Measurements from ENCODE around the gene DIPK1A. TPM values are rescaled to one million over a fixed set of nuclear protein-coding genes. Genes with fewer than 3 reads are reported as not detected.

The DIPK1A gene
- polyA plus RNA-seq, 1 donor from 2014 or later: 29.2 TPM

DNA sequence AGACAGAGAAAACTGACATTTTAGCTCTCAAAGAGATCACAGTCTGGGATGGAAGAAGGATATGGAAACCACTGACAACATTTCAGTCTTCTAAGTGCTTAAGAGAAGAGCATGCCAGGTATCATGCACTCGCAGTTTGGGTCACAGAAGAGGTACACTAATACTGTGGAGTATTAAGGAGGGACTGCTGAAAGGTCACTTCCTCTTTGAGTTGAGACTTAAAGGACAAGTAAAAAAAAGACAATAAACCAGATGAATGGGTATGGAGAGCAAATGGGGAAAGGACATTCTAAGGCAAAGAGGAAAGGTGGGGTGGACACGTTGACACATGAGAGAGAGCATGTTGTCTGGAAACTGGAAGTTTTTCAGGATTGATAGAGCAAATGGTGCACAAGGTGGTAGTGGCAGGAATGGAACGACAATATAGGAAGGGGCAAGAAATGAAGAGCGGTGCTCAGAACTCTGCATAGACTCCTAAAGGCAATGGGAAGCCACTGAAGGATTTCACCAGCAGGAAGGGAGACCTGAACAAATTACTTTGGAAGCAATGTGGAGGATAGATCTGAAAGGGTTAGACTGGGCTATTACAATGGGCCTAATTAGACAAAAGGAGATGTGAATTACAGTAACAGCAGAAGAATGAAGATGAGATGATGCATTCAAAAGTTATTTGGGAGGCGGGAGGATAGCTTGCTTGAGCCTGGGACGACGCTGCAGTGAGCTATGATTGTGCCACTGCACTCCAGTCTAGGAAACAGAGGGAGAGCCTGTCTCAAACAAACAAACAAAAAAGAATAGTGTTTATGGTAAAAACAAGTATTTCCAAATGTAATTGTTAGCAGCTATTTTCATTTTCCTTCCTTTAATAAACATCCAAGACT lies 11.1 kb downstream of the DIPK1A start:
- Mint-ChIP-seq H3K4me3 (no peak overlapping the region), H3K4me1 (peaks cover 35 to 48% (median 41%) of the 10 kb centered on the region in 3 donors), H3K27me3 (no peaks in the 10 kb centered on the region), H3K27ac (no peak overlapping the region), H3K36me3 (peaks cover 5% of the 10 kb centered on the region), H3K9me3 (peaks cover 0 to 1% (median 0%) of the 10 kb centered on the region in 3 donors)

DNA sequence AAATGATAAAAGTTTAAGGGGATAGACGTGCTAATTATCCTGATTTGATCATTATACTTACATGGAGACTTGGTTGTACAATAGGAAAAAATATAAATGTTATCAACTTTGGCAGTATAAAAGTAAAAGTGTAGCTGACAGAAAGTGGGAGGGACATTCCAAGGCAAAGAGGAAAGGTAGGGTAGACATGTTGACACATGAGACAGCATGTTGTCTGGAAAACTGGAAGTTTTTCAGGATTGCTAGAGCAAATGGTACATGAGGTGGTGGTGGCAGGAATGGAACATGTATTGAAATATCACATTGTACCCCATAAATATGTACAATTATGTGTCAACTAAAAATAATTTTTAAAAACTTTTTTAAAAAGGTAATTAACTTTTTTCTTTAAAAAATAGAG lies 13.2 kb downstream of the DIPK1A start:
- Mint-ChIP-seq H3K36me3 (peaks cover 5% of the 10 kb centered on the region), H3K9me3 (peaks cover 0 to 1% (median 0%) of the 10 kb centered on the region in 3 donors), H3K27ac (peak overlapping the region in 2 of 3 donors; percentile 5 to 11), H3K4me1 (peaks cover 40 to 49% (median 44%) of the 10 kb centered on the region in 3 donors), H3K4me3 (peak overlapping the region in 1 of 4 donors; percentile 82), H3K27me3 (no peaks in the 10 kb centered on the region)

DNA sequence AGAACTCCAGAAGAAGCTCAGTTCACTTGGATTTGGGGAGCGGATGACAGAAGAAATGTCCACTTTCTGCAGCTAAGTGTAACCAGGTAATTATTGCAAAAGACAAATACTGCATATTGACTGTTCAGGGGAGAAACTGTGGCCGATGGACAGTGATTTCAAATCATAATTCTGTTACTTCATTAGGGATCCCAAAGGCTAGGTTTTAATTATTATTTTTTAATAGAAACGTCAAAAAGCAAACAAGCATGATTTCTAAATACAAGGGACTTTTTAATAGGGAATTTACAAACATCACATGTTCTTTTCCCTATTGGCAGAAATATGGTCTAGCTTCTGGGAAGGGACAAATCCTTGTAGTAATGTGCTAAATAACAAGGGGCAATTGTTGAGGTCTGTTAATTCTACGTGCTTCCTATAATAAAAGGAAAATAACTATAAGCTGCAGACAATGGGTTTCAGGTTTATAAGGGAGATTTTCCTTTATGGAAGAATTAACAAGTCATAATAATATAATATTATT lies 15.5 kb downstream of the DIPK1A start:
- Mint-ChIP-seq H3K9me3 (peaks cover 0 to 1% (median 0%) of the 10 kb centered on the region in 3 donors), H3K36me3 (peaks cover 5% of the 10 kb centered on the region)

DNA sequence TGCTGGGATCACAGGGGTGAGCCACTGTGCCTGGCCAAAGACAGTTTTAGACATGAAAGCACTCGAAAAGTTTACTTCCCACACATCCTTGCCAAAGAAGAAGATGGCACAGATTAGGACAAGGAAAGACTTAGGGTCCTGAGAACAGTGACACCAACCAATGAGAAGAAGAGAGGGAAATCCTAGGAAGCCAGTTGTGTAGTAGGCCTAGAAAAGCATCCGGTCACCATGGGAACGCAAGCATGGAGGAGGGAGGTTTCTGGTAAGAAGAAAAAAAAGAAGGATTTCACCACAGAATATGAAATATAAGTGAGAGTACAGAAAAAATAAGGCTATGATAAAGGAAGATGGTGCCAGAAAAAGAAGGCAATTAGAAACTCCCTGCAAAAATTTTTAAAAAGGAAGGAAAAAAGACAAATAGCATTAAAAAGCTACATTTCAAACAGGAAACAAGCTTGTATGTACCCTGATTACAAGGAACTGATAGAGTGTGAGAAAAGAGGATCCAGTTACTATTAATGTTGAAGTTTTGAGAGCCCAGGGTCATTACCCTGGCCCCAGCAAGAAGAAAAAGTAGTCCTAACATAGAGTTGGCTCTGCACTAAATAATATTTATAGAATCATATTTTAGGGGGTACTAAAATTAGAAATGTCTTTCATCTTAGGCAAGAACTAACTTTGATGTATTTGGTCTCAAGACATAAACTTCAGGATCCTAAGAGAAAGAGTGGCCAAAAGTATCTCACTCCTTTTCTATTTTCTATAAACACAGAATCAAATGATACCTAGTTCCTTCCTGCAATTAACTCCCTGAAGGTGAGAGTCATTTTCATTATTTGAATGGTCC lies 16.1 kb downstream of the DIPK1A start:
- Mint-ChIP-seq H3K9me3 (peaks cover 0 to 1% (median 0%) of the 10 kb centered on the region in 3 donors), H3K27ac (peak overlapping the region; percentile 12 to 96 (median 35)), H3K4me3 (peak overlapping the region; percentile 26 to 86 (median 65)), H3K36me3 (peaks cover 5% of the 10 kb centered on the region), H3K4me1 (peaks cover 42 to 57% (median 55%) of the 10 kb centered on the region in 3 donors), H3K27me3 (no peaks in the 10 kb centered on the region)

More for the DNA sequence above, 15.5 kb downstream of the DIPK1A start:
- peak overlapping the region in 1 of 3 donors; percentile 18 for H3K27ac Mint-ChIP-seq
- no peaks in the 10 kb centered on the region for H3K27me3 Mint-ChIP-seq
- peaks cover 36 to 52% (median 50%) of the 10 kb centered on the region in 3 donors for H3K4me1 Mint-ChIP-seq
- H3K4me3 Mint-ChIP-seq: peak overlapping the region in 2 of 4 donors; percentile 80 to 86

DNA sequence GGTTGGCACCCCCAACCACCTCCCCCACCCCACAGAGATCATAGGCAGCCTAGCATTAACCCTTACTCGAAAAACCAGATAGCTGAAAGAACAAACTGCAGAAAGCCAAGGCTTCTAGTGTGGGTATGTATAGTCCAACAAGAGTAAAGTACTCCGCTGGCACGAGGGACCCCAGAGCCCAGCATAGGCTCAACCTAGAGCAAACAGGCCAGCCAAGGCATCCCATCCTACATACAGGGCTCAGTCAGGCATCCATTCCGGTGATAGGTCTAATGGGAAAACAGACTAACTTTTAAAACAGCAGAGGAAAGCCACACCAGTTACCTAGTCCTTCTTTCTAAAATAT lies 17.8 kb downstream of the DIPK1A start:
- peaks cover 5% of the 10 kb centered on the region for H3K36me3 Mint-ChIP-seq
- H3K9me3 Mint-ChIP-seq: peaks cover 0 to 1% (median 0%) of the 10 kb centered on the region in 3 donors

DNA sequence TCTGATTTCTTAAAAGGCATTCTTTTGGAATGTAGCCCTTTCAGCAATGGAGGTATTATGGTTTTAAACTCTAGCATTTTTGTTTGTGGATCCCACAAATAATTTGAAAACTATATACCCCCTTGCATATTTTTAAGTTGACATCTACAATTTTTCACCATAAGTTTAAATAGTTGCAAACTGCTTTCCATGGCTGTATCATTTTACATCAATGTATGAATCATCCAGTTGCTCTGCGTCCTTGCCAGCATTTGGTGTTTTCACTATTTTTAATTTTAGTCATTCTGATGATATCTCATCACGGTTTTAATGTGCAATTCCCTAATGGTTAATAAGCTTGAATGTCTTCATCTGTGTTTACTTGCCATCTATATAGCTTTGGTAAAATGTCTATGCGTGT lies 20.7 kb downstream of the DIPK1A start:
- peaks cover 44 to 69% (median 65%) of the 10 kb centered on the region in 3 donors for H3K4me1 Mint-ChIP-seq
- H3K9me3 Mint-ChIP-seq: no peaks in the 10 kb centered on the region
- no peaks in the 10 kb centered on the region for H3K27me3 Mint-ChIP-seq
- H3K27ac Mint-ChIP-seq: no peak overlapping the region
- H3K36me3 Mint-ChIP-seq: peaks cover 2% of the 10 kb centered on the region
- H3K4me3 Mint-ChIP-seq: no peak overlapping the region

More for the DNA sequence above, 17.8 kb downstream of the DIPK1A start:
- Mint-ChIP-seq H3K4me1 (peaks cover 45 to 65% (median 62%) of the 10 kb centered on the region in 3 donors), H3K27ac (peak overlapping the region; percentile 62 to 74 (median 65)), H3K27me3 (no peaks in the 10 kb centered on the region), H3K4me3 (peak overlapping the region in 3 of 4 donors; percentile 24 to 71 (median 62))

DNA sequence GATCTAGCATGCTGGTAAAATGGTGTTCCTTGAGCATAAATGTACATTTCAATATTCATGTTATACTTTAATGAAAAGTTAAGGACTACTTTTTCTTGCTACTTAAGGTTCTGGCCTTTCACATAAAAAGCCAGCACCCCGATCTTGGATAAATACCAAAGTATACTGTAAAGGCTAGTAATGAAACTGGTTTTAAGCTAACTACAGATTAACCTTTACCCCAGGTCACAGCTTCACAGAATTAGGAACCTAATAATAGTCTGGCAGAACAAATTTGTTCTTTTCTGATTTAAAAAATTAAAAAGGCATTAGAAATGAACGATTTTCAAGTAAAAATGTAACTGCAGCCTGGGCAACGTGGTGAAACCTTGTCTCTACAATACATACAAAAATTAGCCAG lies 23.5 kb downstream of the DIPK1A start:
- Mint-ChIP-seq H3K27me3 (no peaks in the 10 kb centered on the region), H3K4me3 (peak overlapping the region in 1 of 4 donors; percentile 54), H3K9me3 (no peaks in the 10 kb centered on the region), H3K36me3 (peaks cover under 1% of the 10 kb centered on the region), H3K27ac (no peak overlapping the region), H3K4me1 (peaks cover 45 to 65% (median 59%) of the 10 kb centered on the region in 3 donors)

DNA sequence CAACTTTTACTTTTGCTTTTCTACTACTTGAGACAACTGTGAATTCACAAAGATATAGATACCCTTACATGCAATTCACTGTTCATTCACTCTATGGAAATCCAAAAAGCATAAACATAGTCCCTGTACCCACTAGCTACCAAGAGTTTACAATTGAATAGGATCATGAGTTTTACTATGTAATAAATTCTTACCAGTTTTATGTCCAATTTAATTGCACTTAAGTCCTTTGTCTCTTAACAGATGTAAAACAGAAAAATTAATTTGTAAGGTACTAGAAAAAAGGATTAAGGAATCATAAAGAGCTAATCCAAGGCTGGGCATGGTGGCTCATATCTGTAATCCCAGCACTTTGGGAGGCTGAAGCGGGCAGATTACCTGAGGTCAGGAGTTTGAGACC lies 24.4 kb downstream of the DIPK1A start:
- no peaks in the 10 kb centered on the region for H3K9me3 Mint-ChIP-seq
- peaks cover 49 to 67% (median 60%) of the 10 kb centered on the region in 3 donors for H3K4me1 Mint-ChIP-seq
- H3K4me3 Mint-ChIP-seq: no peak overlapping the region
- H3K36me3 Mint-ChIP-seq: peaks cover 3% of the 10 kb centered on the region
- H3K27ac Mint-ChIP-seq: no peak overlapping the region
- H3K27me3 Mint-ChIP-seq: no peaks in the 10 kb centered on the region

DNA sequence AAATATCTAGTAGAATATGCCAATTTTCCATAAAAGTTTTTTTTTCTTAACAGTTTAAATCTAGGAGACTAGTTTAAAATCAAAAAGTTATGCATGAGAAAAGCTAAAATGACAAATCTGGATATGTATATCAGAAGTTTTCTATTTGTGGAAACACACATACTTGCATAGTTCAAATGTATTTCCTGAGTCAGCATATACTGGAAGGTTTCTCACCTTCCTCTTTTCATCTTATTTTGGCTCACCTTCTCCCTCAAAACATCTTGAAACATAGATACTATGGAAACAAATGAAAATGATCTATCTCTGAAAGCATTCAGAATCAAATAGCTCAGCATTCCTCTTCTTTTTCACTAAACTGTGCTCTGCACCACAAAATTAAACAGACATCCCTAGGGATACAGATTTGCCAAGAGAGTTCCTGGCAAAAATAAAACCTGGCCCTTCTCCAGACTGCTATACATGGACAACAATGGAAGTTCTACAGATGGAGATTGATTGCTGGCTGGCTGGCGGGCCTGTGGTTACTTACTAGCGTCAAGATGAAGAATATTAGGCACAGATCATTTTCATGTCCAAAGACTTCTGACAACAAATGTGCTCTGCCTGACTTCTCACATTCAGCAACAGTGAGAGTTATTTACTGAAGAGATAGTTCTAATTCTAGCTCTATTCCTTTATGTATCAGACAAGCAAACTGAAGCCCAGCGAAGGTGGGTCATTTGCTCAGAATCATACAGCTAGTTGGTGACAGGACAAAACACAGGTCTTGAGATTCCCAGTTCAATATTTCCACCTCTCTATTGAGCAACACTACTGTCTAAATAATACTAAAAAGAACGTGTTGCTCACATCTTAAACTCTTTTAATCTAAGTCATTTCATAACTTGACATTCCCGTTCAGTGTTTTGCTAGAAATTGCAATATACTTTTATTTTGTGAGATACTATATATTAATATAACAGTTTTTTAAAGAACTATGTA lies 26.6 kb downstream of the DIPK1A start:
- Mint-ChIP-seq H3K4me1 (peaks cover 58 to 70% (median 68%) of the 10 kb centered on the region in 3 donors), H3K9me3 (no peaks in the 10 kb centered on the region), H3K27me3 (no peaks in the 10 kb centered on the region), H3K27ac (peak overlapping the region in 2 of 3 donors; percentile 6 to 75), H3K36me3 (peaks cover 3% of the 10 kb centered on the region), H3K4me3 (peak overlapping the region in 2 of 4 donors; percentile 32 to 60)

DNA sequence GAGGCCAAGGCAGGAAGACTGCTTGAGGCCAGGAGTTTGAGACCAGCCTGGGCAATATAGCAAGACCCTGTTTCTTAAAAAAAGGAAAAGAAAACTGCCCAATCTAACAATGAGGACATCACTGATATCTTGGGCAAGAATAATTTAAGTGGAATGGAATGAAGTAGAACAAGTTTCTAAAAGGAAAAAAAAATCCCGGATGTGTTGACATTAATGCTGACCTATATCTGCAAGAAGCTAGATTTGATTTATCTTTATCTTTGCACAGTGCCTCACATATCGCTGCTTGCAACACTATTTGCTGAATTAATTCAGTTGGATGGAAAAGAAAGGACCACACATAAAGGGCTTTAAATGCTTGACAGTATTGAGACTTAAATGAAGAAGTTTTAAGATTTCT lies 27.8 kb downstream of the DIPK1A start:
- H3K4me3 Mint-ChIP-seq: peak overlapping the region in 2 of 4 donors; percentile 61 to 74
- H3K4me1 Mint-ChIP-seq: peaks cover 67 to 76% (median 71%) of the 10 kb centered on the region in 3 donors
- H3K27ac Mint-ChIP-seq: peak overlapping the region in 1 of 3 donors; percentile 19
- no peaks in the 10 kb centered on the region for H3K27me3 Mint-ChIP-seq
- peaks cover 8% of the 10 kb centered on the region for H3K36me3 Mint-ChIP-seq
- no peaks in the 10 kb centered on the region for H3K9me3 Mint-ChIP-seq

DNA sequence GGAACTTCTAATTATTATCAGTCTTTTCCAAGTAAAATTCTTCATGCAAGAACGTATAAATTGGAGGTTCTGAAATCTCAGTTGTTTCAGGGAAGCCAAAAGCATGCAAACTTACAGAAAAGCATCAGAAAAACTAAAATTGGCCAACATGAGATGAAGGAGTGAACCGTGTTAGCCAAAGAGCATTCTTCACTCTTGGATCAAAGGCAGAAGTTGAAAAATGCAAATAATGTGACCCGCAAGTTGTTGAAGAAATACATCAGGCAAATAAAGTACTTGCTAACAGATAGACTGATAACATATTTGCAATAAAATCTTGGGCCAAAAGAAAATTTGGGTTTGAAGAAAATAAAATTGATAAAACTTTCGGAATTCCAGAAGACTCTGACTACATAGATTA lies 29.6 kb downstream of the DIPK1A start:
- Mint-ChIP-seq H3K27me3 (no peaks in the 10 kb centered on the region), H3K27ac (no peak overlapping the region), H3K4me1 (peaks cover 76 to 84% (median 78%) of the 10 kb centered on the region in 3 donors)

DNA sequence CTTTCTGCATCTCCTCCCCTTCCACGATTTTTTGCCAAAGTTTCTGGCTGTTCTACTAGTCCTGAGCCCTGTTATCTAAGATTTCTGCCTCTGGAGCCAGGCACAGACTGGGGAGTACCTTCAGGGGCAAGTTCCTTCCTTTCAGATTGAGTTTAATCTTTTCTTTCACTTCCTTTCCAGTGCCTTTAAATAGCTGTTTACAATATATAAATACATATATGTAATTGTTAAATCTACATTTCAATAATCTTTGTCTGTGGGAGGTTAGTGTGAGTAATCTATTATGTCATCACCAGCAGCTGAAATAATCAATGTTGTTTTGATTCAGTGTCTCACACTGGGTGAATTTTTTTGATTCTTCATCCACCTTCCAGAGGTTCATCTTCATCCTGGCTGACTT lies 31.8 kb downstream of the DIPK1A start:
- Mint-ChIP-seq H3K9me3 (no peaks in the 10 kb centered on the region), H3K27me3 (no peaks in the 10 kb centered on the region), H3K27ac (peak overlapping the region in 2 of 3 donors; percentile 31 to 55), H3K4me3 (peak overlapping the region in 2 of 4 donors; percentile 70 to 94), H3K4me1 (peaks cover 62 to 73% (median 67%) of the 10 kb centered on the region in 3 donors), H3K36me3 (peaks cover 11% of the 10 kb centered on the region)

More for the DNA sequence above, 29.6 kb downstream of the DIPK1A start:
- Mint-ChIP-seq H3K36me3 (peaks cover 11% of the 10 kb centered on the region), H3K9me3 (no peaks in the 10 kb centered on the region), H3K4me3 (peak overlapping the region in 2 of 4 donors; percentile 38 to 44)

DNA sequence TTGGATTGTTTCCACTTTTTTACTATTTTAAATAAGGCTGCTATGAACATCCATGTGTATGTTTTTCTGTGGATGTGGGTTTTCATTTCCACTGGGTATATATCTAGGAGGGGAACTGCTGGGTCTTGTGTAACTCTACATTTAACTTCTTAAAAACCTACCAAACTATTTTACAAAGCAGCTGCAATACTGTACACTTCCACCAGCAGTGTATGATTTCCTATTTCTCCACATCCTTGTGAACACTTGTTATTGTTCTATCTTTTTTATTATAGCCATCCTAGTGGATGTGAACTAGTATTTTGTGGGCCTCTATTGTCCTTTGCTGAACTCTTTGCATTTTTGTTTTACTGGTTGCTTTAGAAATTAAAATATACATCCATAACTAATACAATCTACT lies 33.4 kb downstream of the DIPK1A start:
- Mint-ChIP-seq H3K4me1 (peaks cover 57 to 66% (median 60%) of the 10 kb centered on the region in 3 donors), H3K27me3 (no peaks in the 10 kb centered on the region), H3K27ac (no peak overlapping the region), H3K36me3 (peaks cover 11% of the 10 kb centered on the region), H3K4me3 (peak overlapping the region in 1 of 4 donors; percentile 28), H3K9me3 (no peaks in the 10 kb centered on the region)
